OCI-LY1 (cell line): ENCODE results near the gene C11orf42.

Experiments used
- EZH2 ChIP-seq: fragments of 200-600 bp; sonication (generic), shearing (Covaris generic); IDR thresholded peaks from 2 replicates; pipeline ENCODE4 v1.8.0; 2017; ENCODE audit warnings: borderline replicate concordance, mixed run types, mild to moderate bottlenecking, antibody characterized with exemption, low read length, moderate library complexity, mixed read lengths
- TF ChIP-seq, protein P1 (sequence below): fragments of 200-600 bp; sonication (generic), shearing (Covaris generic); IDR thresholded peaks from 2 replicates; pipeline ENCODE4 v1.5.1; 2017; ENCODE audit warnings: mild to moderate bottlenecking, antibody characterized with exemption, low read length, moderate library complexity, mixed read lengths

DNA sequence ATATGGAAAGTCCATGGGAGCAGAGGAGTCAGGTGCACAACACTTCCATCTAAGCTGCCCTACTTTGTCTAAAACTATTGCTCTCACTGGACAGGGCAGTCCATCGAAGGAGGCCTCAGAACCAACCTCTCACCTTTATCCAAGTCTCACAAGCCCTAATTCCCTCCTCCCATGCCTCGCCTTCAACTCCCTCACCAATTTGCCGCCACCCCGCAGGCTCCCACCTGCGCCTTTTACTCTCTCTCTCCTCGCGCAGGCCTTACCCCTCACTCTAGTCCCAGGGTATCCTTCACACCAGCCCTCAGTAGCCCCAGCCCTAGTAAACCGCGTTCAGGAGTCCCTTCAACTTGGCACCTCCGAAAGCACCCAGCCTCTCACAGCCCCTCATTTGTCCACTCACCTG is 28.6 kb downstream of the C11orf42 start:
- TF ChIP-seq, protein P1, sequence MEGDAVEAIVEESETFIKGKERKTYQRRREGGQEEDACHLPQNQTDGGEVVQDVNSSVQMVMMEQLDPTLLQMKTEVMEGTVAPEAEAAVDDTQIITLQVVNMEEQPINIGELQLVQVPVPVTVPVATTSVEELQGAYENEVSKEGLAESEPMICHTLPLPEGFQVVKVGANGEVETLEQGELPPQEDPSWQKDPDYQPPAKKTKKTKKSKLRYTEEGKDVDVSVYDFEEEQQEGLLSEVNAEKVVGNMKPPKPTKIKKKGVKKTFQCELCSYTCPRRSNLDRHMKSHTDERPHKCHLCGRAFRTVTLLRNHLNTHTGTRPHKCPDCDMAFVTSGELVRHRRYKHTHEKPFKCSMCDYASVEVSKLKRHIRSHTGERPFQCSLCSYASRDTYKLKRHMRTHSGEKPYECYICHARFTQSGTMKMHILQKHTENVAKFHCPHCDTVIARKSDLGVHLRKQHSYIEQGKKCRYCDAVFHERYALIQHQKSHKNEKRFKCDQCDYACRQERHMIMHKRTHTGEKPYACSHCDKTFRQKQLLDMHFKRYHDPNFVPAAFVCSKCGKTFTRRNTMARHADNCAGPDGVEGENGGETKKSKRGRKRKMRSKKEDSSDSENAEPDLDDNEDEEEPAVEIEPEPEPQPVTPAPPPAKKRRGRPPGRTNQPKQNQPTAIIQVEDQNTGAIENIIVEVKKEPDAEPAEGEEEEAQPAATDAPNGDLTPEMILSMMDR = no peak
- TF ChIP-seq EZH2 = no peak
